ENCODE measurements around the gene FAM236D. TPM values are rescaled to one million over a fixed set of nuclear protein-coding genes. Genes with fewer than 3 reads are reported as not detected.
"Not testable (repeated sequence)": the region's sequence is repeated elsewhere in the genome, so short reads cannot be mapped to it uniquely, and the experiment has no call there.

Gene FAM236D
- not detected for total RNA-seq
- long read RNA-seq, donor 1: 0 reads
- long read RNA-seq, donor 2: 0 reads

GRCh38 chrX:72808110-72808509, at the start of gene FAM236D:
Gene FAM236D, minus strand, starts transcription at chrX:72808210. Its CDS starts 100 bp downstream, at chrX:72808110.
- intact Hi-C loops (cut with DNase I); DNase-seq (ENCODE audit: low spot score): not testable (repeated sequence)

DNA sequence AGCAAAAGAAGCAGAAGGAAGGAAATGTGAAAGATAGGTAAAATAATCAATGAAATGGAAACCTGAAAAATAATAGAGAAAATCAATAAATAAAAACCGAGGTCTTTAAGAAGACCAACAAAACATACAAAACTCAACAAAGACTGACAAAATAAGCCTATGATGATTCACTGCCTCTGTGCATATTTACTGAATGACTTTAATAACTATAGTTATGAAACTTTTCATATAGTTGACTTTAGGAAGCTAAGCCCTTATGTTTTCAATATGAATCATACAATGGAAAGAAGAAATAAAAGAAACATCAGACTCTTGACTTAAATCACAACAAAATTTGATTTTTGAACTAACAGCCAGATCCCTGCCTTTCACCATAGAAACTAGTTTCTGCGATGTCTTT, 29.5 kb upstream of the FAM236D start:
- intact Hi-C loops (cut with DNase I); DNase-seq (ENCODE audit: low spot score): not testable (repeated sequence)

DNA sequence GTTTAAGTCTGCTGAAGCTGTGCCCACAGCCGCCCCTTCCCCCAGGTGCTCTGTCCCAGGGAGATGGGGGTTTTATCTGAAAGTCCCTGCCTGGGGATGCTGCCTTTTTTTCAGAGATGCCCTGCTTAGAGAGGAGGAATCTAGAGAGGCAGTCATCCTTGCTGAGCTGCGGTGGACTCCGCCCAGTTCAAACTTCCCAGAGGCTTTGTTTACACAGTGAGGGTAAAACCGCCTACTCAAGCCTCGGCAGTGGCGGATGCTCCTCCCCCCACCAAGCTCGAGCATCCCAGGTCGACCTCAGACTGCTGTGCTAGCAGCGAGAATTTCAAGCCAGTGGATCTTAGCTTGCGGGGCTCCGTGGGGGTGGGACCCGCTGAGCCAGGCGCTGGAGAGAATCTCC, 22.7 kb upstream of the FAM236D start:
- DNase-seq (ENCODE audit: low spot score); intact Hi-C loops (cut with DNase I): not testable (repeated sequence)

DNA sequence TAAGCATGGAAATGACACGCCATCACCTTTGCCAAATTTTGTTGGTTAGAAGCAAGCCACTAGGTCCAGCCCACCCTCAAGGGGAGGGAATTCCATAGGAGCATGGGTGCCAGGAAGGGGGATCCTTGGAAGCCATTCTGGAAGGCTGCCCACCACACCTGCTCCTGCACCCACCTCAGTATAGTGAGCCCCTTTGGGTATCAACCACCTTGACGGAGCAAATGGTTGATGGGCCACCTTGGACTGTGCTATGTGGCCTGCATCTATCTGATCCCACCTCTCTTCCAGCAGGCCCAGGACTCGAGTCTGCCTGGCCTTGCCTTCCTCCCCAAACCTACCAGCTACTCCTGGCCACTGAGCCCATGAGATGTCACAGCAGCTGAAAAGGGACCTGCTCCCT, 17.6 kb downstream of the FAM236D start:
- DNase-seq (ENCODE audit: low spot score); intact Hi-C loops (cut with DNase I): not testable (repeated sequence)

DNA sequence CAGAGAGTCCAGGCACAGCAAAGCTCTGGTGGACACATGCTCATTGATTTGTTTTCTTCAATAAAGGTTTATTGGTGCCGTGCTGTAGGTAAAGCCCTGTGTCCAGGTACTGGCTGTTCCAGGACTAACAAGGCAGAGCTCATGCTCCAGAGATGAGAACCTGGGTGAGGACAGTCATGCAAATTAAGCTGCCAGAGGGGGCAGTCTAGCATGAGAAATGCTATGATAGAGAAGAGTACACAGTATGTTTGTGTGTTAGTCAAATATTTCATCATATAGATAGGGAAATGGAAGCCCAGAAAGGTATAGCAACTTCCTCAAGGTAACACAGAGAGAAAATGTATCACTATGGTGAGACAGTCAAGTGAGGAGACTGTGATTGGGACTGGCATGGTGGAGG, 19.9 kb downstream of the FAM236D start:
- intact Hi-C loops (cut with DNase I): not testable (repeated sequence)

GRCh38 chrX:72783964-72784363, 24.0 kb downstream of the FAM236D start:
- intact Hi-C loops (cut with DNase I); DNase-seq (ENCODE audit: low spot score): not testable (repeated sequence)

More for the DNA sequence above, 19.9 kb downstream of the FAM236D start:
- not testable (repeated sequence) for DNase-seq (ENCODE audit: low spot score)

- intact Hi-C loops (cut with DNase I); DNase-seq (ENCODE audit: low spot score): not testable (repeated sequence)
Measured at GRCh38 chrX:72783365-72783936, 24.6 kb downstream of the FAM236D start.

DNA sequence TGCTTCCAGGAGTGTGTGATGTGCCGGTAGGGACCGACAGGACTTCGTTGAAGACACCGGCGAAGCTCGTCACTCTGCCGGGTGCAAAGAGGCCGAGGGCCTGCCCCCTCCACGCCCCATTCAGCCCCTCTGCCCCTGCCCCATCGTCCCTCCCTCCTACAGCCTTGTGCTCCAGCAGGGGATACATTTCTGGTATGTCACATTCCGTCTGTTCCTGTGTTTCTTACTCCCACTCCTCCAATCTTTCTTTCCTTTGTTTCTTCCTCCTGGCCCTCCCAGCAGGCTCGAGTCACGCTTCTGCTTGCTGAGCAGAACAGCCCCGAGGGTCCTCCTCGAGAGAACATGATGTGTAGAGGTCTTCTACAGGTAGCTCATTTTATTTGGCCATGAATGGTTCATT, 25.4 kb downstream of the FAM236D start, which contains the start of gene FAM236B:
FAM236B (minus strand) TSS at position 101 of the 400 bp plus-strand sequence; CDS start at position 1, 100 bp downstream.
- intact Hi-C loops (cut with DNase I); DNase-seq (ENCODE audit: low spot score): not testable (repeated sequence)

- DNase-seq (ENCODE audit: low spot score); intact Hi-C loops (cut with DNase I): not testable (repeated sequence)
Measured at GRCh38 chrX:72778146-72778545, 29.9 kb downstream of the FAM236D start.

DNA sequence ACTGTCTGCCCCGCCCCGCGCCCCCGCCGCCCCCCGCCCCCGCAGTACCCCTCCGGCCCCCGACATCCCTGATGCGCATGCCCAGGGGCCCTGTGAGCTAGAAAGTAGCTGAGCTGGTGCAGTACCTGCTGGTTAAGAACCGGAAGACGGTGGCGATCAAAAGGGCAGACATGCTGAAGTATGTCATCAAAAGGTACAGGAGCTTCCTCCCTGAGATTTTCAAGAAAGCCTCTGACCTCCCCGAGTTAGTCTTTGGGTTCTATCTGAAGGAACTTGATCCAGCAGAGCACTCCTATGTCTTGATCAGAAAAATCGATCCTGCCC, 30.6 kb downstream of the FAM236D start:
- DNase-seq (ENCODE audit: low spot score); intact Hi-C loops (cut with DNase I): not testable (repeated sequence)

DNA sequence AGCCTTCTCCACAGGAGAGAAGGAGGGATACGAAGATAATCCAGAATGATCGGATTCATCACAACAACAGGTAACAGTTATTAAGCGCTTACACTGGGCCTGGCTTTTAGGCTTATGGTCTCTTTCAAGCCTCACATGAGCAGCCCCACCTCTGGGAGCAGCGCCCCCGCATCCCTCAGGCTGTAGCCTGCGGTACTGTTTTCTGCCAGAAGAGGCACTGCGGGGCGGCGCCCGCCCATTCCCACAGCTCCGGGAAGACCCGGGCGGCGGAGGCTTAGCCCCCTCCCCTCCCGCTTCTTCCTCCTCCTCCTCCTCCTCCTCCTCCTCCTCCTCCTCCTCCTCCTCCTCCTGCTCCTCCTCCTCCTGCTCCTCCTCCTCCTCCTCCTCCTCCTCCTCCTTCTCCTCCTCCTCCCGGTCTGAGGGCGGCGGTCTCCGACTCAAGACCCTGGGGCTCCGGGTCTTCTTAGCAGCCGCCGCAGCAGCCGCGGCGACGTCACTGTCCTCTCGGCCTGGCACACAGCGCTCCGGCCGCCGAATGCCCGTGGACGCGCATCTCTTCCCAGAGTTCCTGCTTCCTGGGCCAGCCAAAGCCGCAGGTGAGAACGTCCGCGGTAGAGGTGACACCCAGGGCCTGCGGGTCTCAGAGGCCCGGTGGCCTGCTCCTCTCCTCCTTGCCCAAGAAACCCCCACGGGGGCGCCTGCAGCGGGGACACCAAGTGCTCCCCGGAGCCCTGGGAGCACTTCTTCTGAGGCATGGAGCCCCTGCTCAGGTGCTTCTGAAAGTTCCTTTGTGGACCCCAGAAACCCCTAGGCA, 31.1 kb downstream of the FAM236D start, which contains the start of gene DMRTC1B:
DMRTC1B (plus strand) TSS at position 238 of the 814 bp plus-strand sequence. CDS start 68,246 bp downstream, outside the sequence.
- DNase-seq (ENCODE audit: low spot score); intact Hi-C loops (cut with DNase I): not testable (repeated sequence)

- intact Hi-C loops (cut with DNase I): not testable (repeated sequence)
Measured at GRCh38 chrX:72760454-72760853, 47.6 kb downstream of the FAM236D start.

More at GRCh38 chrX:72760454-72760853, 47.6 kb downstream of the FAM236D start:
- DNase-seq (ENCODE audit: low spot score): not testable (repeated sequence)

Other genes starting within 250 kb of the FAM236D start
- 10 to 100 TPM; 24.7 to 25.6 TPM for gene HDAC8, start 235.4 kb downstream of the FAM236D start, total RNA-seq
- gene PHKA1, start 93.9 kb downstream of the FAM236D start, total RNA-seq: 1 to 10 TPM; 5.6 to 7.9 TPM
- gene DMRTC1B, start 31.3 kb downstream of the FAM236D start, total RNA-seq: not detected
- not detected for gene FAM236B, start 25.6 kb downstream of the FAM236D start, total RNA-seq
- not detected for gene FAM236C, start 104.4 kb upstream of the FAM236D start, total RNA-seq
- gene FAM236A, start 130.0 kb upstream of the FAM236D start, total RNA-seq: not detected
- not detected for gene DMRTC1, start 135.6 kb upstream of the FAM236D start, total RNA-seq
- gene PABPC1L2B, start 194.7 kb upstream of the FAM236D start, total RNA-seq: not detected

Data from posterior vena cava (tissue), 2 donors.